Right lobe of liver (tissue), 4 donors: Measurements from ENCODE around the gene INO80B.

Experiments
- POLR2A ChIP-seq: fragments of 450-650 bp; IDR thresholded peaks from one replicate; pipeline ENCODE4 v1.6.1; 2017; ENCODE audit warnings: antibody characterized with exemption, mild to moderate bottlenecking
- TF ChIP-seq, protein P1 (sequence below), 4 donors: fragments of 200-600 bp in 3 of 4; fragments of 450-650 bp in 1 of 4; IDR thresholded peaks; one replicate each; pipeline versions ENCODE4 v1.5.1 to v1.8.0; 2016 to 2022; ENCODE audit warnings: antibody characterized with exemption in 4 of 4, mild to moderate bottlenecking in 2 of 4
- donor health status: DM: no; HTN: no; CAD: no.
- donor health status: DM: no; HTN: no; CAD: no.
- donor health status: DM: no; HTN: yes; CAD: no.

DNA sequence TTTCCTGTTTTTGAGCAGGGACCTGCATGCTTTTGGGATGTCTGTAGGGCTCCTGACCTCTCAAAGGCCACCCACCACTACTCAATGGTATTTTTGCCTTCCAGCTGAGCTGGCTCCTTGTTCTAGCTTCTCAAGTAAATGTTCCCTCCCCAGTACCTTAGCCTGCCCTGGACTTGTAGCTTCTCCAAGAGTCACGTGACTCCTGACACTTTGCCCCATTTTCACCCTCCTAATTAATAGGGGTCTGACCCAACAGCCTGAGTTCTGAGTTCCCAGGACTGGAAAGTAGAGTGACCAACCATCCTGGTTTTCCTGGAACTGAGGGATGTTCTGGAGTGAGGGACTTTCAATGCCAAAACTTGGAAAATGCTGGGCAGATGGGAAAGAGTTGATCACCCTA is 40.6 kb downstream of the INO80B start:
- TF ChIP-seq, protein P1, sequence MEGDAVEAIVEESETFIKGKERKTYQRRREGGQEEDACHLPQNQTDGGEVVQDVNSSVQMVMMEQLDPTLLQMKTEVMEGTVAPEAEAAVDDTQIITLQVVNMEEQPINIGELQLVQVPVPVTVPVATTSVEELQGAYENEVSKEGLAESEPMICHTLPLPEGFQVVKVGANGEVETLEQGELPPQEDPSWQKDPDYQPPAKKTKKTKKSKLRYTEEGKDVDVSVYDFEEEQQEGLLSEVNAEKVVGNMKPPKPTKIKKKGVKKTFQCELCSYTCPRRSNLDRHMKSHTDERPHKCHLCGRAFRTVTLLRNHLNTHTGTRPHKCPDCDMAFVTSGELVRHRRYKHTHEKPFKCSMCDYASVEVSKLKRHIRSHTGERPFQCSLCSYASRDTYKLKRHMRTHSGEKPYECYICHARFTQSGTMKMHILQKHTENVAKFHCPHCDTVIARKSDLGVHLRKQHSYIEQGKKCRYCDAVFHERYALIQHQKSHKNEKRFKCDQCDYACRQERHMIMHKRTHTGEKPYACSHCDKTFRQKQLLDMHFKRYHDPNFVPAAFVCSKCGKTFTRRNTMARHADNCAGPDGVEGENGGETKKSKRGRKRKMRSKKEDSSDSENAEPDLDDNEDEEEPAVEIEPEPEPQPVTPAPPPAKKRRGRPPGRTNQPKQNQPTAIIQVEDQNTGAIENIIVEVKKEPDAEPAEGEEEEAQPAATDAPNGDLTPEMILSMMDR (IDR thresholded peaks at IDR 0.05), result no peak
- TF ChIP-seq POLR2A, result no peak
